Measurements from ENCODE around the gene MDN1. TPM values are rescaled to one million over a fixed set of nuclear protein-coding genes. Genes with fewer than 3 reads are reported as not detected.

The MDN1 gene
- total and polyA plus RNA-seq, 2 of the 13 experiments (the other 11 are each of a cell fraction or from before 2014, with no cell fraction given) = 18.8 to 52.9 TPM

DNA sequence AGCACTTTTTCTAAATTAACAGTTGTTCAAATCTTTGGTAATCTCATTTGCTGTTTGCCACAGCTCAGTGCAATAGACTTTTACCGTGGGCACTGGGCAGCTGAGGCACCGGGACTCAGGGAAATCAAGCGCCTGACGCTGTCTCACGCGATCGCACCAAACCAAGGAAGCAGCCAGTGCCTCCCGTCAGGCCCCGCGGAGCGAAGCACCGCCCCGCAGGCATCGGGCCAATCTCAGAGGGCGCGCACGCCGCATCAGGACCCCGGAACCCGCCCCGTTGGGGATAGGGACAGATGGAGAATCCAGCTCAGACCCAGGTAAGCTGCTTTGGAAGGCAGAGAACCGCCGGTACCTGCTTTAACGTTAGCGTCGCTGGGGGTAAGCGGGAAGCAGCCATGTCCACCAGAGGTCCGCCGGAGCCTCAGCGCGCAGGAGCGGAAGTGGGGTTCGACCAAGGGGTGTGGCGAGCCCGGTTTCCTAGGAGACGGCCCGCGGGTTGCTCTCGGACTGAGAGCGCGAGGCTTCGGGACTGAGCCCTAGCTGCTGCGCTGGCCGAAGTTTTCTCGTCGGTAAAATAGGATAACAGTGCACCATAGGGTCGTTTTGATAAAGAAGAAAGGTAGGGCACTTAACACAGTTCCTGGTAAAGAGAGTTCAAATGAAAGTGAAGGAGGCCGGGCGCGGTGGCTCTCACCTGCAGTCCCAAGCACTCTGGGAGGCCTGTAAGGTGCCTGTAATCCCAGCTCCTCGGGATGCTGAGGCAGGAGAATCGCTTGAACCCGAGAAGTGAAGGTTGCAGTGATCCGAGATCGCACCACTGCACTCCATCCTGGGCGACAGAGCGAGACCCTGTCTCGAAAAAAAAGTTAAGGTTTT is 181.0 kb downstream of the MDN1 start, which contains the start of gene LYRM2 (continued):
- TF ChIP-seq, protein P1, sequence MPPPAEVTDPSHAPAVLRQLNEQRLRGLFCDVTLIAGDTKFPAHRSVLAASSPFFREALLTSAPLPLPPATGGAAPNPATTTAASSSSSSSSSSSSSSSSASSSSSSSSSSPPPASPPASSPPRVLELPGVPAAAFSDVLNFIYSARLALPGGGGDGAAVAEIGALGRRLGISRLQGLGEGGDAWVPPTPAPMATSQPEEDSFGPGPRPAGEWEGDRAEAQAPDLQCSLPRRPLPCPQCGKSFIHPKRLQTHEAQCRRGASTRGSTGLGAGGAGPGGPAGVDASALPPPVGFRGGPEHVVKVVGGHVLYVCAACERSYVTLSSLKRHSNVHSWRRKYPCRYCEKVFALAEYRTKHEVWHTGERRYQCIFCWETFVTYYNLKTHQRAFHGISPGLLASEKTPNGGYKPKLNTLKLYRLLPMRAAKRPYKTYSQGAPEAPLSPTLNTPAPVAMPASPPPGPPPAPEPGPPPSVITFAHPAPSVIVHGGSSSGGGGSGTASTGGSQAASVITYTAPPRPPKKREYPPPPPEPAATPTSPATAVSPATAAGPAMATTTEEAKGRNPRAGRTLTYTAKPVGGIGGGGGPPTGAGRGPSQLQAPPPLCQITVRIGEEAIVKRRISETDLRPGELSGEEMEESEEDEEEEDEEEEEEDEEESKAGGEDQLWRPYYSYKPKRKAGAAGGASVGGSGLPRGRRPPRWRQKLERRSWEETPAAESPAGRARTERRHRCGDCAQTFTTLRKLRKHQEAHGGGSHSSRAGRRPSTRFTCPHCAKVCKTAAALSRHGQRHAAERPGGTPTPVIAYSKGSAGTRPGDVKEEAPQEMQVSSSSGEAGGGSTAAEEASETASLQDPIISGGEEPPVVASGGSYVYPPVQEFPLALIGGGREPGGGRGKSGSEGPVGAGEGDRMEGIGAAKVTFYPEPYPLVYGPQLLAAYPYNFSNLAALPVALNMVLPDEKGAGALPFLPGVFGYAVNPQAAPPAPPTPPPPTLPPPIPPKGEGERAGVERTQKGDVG (CRISPR knock-in tag; IDR thresholded peaks at IDR 0.05; ENCODE audit: borderline replicate concordance) = no peak; the same call in 1 of the 2 replicates
- TF ChIP-seq XBP1 (CRISPR knock-in tag; IDR thresholded peaks at IDR 0.05) (no peak), BRCA1 (CRISPR knock-in tag; IDR thresholded peaks at IDR 0.05) (peak; percentile 29; the same call in 1 of the 2 replicates), ZNF709 (CRISPR knock-in tag; IDR thresholded peaks at IDR 0.05) (peak; percentile 76; the same call in 1 of the 2 replicates), CHCHD3 (CRISPR knock-in tag; IDR thresholded peaks at IDR 0.05) (no peak), HHEX (CRISPR knock-in tag; IDR thresholded peaks at IDR 0.05) (no peak), ZNF124 (CRISPR knock-in tag; IDR thresholded peaks at IDR 0.05) (no peak), SAFB2 (CRISPR knock-in tag; IDR thresholded peaks at IDR 0.05; ENCODE audit: borderline replicate concordance, low read depth) (no peak), SMARCE1 (IDR thresholded peaks at IDR 0.05; ENCODE audit: borderline replicate concordance) (no peak), ZNF780A (CRISPR knock-in tag; IDR thresholded peaks at IDR 0.05) (no peak), RAD21 (CRISPR knock-in tag; IDR thresholded peaks at IDR 0.05) (peak; percentile 42; the same call in 1 of the 2 replicates), ZNF629 (CRISPR knock-in tag; conservative IDR thresholded peaks at IDR 0.05) (no peak), HDAC2 (CRISPR knock-in tag; IDR thresholded peaks at IDR 0.05) (no peak), DPF2 (CRISPR knock-in tag; IDR thresholded peaks at IDR 0.05; ENCODE audit: borderline replicate concordance, low read depth) (no peak), EED (CRISPR knock-in tag; IDR thresholded peaks at IDR 0.05) (peak; percentile 77)
- TF ChIP-seq, protein P2, sequence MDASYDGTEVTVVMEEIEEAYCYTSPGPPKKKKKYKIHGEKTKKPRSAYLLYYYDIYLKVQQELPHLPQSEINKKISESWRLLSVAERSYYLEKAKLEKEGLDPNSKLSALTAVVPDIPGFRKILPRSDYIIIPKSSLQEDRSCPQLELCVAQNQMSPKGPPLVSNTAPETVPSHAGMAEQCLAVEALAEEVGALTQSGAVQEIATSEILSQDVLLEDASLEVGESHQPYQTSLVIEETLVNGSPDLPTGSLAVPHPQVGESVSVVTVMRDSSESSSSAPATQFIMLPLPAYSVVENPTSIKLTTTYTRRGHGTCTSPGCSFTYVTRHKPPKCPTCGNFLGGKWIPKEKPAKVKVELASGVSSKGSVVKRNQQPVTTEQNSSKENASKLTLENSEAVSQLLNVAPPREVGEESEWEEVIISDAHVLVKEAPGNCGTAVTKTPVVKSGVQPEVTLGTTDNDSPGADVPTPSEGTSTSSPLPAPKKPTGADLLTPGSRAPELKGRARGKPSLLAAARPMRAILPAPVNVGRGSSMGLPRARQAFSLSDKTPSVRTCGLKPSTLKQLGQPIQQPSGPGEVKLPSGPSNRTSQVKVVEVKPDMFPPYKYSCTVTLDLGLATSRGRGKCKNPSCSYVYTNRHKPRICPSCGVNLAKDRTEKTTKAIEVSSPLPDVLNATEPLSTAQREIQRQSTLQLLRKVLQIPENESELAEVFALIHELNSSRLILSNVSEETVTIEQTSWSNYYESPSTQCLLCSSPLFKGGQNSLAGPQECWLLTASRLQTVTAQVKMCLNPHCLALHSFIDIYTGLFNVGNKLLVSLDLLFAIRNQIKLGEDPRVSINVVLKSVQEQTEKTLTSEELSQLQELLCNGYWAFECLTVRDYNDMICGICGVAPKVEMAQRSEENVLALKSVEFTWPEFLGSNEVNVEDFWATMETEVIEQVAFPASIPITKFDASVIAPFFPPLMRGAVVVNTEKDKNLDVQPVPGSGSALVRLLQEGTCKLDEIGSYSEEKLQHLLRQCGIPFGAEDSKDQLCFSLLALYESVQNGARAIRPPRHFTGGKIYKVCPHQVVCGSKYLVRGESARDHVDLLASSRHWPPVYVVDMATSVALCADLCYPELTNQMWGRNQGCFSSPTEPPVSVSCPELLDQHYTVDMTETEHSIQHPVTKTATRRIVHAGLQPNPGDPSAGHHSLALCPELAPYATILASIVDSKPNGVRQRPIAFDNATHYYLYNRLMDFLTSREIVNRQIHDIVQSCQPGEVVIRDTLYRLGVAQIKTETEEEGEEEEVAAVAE (CRISPR knock-in tag; IDR thresholded peaks at IDR 0.05; ENCODE audit: borderline replicate concordance) = no peak
- TF ChIP-seq, protein P3, sequence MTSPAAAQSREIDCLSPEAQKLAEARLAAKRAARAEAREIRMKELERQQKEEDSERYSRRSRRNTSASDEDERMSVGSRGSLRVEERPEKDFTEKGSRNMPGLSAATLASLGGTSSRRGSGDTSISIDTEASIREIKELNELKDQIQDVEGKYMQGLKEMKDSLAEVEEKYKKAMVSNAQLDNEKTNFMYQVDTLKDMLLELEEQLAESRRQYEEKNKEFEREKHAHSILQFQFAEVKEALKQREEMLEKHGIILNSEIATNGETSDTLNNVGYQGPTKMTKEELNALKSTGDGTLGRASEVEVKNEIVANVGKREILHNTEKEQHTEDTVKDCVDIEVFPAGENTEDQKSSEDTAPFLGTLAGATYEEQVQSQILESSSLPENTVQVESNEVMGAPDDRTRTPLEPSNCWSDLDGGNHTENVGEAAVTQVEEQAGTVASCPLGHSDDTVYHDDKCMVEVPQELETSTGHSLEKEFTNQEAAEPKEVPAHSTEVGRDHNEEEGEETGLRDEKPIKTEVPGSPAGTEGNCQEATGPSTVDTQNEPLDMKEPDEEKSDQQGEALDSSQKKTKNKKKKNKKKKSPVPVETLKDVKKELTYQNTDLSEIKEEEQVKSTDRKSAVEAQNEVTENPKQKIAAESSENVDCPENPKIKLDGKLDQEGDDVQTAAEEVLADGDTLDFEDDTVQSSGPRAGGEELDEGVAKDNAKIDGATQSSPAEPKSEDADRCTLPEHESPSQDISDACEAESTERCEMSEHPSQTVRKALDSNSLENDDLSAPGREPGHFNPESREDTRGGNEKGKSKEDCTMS (CRISPR knock-in tag; conservative IDR thresholded peaks at IDR 0.05) = no peak
- TF ChIP-seq, protein P4, sequence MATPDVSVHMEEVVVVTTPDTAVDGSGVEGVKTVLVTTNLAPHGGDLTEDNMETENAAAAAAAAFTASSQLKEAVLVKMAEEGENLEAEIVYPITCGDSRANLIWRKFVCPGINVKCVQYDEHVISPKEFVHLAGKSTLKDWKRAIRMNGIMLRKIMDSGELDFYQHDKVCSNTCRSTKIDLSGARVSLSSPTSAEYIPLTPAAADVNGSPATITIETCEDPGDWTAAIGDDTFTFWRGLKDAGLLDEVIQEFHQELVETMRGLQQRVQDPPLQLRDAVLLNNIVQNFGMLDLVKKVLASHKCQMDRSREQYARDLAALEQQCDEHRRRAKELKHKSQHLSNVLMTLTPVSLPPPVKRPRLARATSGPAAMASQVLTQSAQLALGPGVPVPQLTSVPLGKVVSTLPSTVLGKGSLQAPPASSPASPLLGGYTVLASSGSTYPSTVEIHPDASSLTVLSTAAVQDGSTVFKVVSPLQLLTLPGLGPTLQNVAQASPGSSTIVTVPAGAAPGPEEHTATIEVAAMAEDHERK (CRISPR knock-in tag; IDR thresholded peaks at IDR 0.05; ENCODE audit: low read depth) = no peak; the same call in 1 of the 2 replicates

All from HepG2 (cell line).